GM20000 (cell line): Measurements from ENCODE around the gene PITX1.

Experiments
- DNase-seq: peaks from one replicate; pipeline ENCODE4 v3.0.0; 2012; ENCODE audit warnings: low spot score
- CTCF ChIP-seq: IDR thresholded peaks from 2 replicates; pipeline ENCODE4 v1.5.1; 2012; ENCODE audit warnings: mild to moderate bottlenecking, control low read depth; ENCODE audit errors: extremely low read depth, missing control alignments

Gene PITX1

DNA sequence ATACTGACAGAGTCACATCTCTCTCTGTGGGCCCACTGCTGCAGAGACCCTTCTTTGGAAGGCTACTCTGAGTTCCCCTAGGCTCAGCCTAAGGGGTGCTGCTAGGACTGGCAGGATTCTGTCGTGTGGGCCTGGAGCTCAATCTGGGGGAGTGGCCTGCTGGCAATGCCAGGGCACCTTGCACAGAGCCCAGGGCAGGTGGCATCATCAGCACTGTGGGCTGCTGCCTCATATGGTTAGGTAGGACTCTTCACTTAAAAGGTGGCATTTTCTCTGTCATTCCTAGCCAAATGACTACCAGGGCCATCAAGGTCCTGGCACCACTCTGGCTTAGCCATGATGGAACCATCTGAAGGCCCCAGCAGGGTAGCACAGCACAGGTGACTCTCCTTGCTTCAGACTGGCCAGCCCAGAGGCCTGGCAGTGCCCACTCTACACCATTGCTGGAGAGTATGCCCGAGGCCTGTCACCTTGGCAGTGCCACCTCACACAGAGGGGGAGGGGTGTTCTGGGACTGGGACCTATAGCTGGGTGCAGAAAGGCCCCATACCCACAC is 21.9 kb downstream of the PITX1 start:
- DNase-seq, result no peak
- TF ChIP-seq CTCF, result no peak

GRCh38 chr5:135011355-135012032 is 22.5 kb downstream of the PITX1 start:
- no peak for TF ChIP-seq CTCF
- no peak for DNase-seq

GRCh38 chr5:135010502-135011354 is 23.3 kb downstream of the PITX1 start:
- DNase-seq, result no peak
- TF ChIP-seq CTCF, result no peak

DNA sequence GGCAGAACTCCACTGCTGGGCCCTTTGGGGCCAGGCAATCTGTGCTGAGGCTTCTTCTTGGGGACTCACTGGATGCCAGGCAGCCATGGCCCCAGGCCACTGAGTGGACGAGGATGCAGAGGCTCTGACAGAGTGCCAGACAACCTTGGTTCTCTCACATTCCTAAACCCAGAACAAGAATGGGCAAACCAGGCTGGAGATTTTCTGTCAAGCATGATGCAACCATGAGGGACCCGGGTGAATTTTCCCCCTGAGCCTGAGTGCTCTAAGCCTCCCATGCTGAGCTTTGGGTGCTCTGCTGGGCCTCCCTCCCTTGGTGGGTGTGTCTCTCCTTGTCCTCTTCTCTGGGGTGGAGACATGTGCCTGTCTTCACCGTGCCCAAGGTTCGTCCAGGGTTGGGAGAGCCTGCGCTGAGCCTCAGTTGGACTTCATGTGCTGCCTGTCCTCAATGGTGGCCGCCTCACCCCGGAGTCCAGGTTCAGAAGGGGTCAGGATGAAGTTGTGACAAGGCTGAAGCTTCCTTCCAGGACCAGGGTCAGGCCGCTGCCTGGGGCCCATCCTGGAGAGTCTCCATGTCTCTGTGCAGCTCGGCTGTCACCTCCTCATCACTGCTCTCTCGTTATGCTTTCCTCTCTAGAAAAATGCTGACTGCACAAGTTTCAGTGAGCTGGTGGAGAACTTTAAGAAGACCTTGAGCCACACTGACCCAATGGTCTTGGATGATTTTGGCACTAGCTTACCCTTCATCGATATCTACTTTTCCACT is 24.1 kb downstream of the PITX1 start:
- DNase-seq, result no peak
- no peak for TF ChIP-seq CTCF

DNA sequence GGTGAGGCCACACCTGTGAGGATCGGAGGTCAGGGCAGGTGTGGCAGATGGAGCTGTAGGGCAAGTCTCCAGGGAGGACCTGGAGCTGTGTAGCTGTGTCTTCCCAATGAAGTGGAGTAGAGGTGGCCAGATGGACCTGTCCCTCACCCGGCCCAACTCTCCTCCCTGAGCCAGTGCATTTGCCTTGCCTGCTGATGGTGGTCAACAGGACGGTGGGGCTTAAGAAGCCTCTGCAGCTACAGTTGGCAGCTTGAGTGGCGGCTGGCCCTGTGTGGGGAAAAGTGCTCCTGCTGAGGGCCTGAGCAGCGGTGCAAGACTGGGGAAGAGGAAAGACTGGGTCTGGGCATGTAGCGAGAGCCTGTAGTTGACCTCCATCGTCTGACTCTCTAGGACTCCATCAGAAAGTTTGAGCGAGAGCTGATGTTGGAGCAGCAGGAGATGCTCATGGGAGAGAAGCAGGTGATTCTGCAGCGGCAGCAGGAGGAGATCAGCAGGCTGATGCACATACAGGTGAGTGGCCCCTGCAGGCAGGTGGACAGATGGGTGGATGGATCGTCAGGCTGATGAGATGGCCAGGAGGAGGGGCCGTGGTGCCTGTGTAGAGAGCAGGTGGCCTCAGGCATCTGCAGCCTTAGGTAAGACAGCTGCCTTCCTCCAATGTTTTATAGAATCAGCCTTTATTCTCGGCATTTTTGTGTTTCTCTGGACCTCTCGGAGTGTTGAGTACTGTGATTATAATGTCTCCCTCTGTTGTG is 24.9 kb downstream of the PITX1 start:
- no peak for TF ChIP-seq CTCF
- no peak for DNase-seq

- no peak for DNase-seq
- no peak for TF ChIP-seq CTCF
These were observed 25.5 kb downstream of the PITX1 start for GRCh38 chr5:135008556-135008955.
